ENCODE measurements around the gene PDCD4.

PDCD4 gene

DNA sequence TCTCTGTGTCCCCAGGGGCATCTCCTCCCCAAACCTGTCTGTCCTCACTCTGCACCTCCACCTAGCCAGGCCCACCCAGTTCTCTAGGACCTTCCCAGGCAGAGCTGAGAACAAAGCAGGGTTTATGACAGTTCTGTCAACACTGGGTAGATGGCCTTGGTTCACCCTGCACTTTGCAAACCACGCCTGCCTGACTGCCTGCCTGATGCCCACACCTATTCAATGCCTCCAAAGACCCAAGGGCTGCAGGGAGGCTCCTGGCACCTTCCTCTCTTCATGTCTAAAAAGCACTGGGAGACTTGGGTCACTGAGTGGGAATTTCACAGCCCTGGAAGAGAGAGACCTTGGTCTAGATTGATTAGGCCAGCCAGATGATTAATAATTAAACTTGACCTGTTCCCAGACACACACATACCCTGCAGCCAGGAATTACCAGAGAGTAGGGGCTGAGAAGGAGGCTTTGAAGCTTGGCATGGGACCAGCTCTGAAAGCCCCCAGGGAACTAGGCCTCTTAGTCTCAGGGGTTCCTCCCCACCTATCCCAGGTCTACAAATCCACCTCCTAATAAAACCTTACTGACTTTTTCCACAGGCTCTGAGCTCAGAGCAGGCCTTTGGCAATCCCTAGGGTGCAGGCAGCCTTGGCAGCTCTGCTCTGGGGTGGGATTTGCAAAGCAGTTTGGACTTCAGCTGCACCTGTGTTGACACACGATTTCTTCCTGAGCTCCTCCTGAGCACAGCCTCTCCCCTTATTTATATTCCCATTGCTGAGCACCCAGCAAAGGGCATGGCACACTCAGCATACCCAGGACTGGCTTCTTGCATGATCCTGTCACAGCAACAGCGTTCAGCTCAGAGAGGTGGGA is 25.7 kb upstream of the PDCD4 start:
- DNase-seq (ENCODE audit: low read depth) = no peak
- no peak overlapping the region for H3K4me3 ChIP-seq (ENCODE audit: control insufficient read depth, low read depth, low read length)
- TF ChIP-seq, protein P1, sequence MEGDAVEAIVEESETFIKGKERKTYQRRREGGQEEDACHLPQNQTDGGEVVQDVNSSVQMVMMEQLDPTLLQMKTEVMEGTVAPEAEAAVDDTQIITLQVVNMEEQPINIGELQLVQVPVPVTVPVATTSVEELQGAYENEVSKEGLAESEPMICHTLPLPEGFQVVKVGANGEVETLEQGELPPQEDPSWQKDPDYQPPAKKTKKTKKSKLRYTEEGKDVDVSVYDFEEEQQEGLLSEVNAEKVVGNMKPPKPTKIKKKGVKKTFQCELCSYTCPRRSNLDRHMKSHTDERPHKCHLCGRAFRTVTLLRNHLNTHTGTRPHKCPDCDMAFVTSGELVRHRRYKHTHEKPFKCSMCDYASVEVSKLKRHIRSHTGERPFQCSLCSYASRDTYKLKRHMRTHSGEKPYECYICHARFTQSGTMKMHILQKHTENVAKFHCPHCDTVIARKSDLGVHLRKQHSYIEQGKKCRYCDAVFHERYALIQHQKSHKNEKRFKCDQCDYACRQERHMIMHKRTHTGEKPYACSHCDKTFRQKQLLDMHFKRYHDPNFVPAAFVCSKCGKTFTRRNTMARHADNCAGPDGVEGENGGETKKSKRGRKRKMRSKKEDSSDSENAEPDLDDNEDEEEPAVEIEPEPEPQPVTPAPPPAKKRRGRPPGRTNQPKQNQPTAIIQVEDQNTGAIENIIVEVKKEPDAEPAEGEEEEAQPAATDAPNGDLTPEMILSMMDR (IDR thresholded peaks at IDR 0.05; ENCODE audit: control insufficient read depth, insufficient read depth, low read depth, low read length, missing control alignments) = no peak

DNA sequence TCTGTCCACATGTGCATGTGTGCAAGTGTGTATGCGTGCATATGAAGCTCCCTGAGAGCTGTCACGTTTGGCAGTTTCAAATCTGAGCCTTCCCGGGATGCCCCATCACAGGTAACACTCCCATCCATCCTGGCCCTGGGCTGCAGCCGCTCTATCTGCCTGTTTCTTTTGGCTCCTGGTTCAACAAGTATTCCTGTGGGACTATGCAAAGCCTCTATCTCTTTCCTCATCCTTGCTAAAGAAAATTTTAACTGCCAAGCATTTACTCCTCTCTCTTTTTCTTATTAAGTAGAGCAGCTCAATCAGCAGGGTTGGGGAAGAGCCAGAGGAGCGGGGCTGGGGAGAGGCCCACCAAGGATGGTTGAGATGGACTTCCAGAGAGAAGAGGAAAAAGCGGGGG is 24.4 kb upstream of the PDCD4 start:
- TF ChIP-seq, protein P1 (IDR thresholded peaks at IDR 0.05; ENCODE audit: control insufficient read depth, insufficient read depth, low read depth, low read length, missing control alignments) = no peak
- DNase-seq (ENCODE audit: low read depth) = no peak
- no peak overlapping the region for H3K4me3 ChIP-seq (ENCODE audit: control insufficient read depth, low read depth, low read length)

DNA sequence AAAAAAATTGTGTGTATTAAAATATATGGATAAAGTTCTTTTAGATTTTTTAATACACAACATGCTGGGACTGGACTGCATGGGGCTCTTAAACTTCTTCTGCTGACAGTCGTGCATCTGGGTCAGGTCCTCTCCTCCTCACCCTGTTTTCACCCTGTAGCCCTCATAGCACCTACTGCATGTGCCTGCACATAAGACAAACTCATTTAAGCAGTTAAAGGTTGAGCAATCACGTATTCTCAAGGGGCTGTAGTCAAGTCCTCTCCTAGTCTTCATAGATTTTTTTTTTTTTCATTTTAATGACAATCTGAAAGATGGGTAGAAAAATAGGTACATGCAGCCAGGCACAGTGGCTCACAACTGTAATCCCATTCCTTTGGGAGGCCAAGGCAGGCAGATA is 23.6 kb upstream of the PDCD4 start:
- H3K4me3 ChIP-seq (ENCODE audit: control insufficient read depth, low read depth, low read length) = no peak overlapping the region
- no peak for DNase-seq (ENCODE audit: low read depth)
- TF ChIP-seq, protein P1 (IDR thresholded peaks at IDR 0.05; ENCODE audit: control insufficient read depth, insufficient read depth, low read depth, low read length, missing control alignments) = no peak

DNA sequence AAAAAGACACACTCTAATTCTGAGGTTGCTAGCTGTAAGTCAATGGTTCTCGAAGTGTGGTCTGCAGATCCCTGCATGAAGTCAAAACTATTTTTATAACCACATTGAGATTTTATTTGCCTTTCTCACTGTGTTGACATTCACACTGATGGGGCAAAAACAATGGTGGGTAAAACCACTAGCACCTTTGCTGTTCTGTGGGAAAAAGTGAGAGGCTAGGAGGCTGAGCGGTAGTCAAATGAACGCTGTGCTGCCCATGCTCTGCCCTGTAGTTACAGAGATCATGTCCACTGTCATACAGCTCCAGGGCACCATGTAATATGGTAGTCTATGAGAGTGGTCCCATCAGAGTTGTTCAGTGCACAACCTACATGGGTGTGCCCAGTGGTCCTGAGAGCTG is 21.6 kb upstream of the PDCD4 start:
- no peak overlapping the region for H3K4me3 ChIP-seq (ENCODE audit: control insufficient read depth, low read depth, low read length)
- TF ChIP-seq, protein P1 (IDR thresholded peaks at IDR 0.05; ENCODE audit: control insufficient read depth, insufficient read depth, low read depth, low read length, missing control alignments) = no peak
- DNase-seq (ENCODE audit: low read depth) = no peak

DNA sequence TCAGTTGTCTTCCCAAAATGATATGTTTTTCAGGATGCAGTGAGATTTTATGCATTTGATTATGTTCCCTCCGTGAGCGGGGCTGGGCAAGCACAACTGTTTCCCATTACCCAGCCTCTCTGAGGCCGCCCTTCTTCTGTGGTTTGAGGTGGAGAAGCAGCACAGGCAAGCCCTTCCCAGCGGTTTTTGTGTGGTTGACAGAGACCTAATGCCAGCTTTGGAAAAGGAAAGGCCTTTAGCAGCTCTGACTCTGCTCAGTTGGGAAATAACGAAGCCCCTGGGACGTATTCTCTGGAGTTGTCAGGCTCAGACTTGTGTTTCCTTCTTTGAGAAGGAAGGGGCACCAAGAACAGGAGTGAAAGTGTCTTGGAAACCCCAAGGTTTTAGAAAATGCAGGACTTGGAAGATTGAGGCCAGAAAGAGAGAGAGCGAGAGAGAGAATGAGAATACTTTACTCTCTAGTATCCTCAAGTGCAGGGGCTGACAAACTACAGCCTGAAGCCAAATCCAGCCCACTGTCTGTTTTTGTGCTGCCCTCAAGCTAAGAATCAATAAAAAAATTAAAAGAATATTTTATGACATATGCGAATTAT is 20.6 kb upstream of the PDCD4 start:
- no peak for DNase-seq (ENCODE audit: low read depth)

DNA sequence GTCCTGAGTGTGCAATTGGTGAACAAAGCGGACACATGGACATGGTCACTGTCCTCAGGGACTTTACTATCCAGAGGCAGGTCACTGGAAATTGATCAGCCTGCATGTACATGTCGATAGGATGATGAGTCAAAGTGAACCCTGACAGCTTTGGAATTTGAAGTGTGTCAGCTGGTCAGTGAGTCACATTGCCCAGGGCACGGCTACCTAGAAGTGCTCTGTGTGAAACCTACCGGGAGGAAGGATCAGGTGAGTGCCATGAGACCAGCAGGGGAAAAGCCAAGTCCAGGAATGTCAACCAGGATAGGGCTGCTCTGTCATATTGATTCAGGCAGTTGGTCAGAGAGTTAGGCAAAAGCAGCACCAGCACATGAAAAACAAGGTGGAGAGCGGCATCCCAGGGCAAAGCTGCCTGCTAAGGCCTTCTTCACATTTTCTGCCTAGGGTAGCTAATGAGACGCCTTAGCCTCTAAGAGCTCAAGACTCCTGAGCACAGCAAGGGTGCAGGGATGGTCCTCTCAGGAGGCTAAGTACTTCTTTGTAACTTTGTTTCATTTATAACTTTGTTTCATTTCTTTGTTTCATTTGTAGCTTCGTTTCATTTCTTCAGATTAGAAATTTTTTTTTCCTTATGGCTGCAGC is 19.4 kb upstream of the PDCD4 start:
- no peak for DNase-seq (ENCODE audit: low read depth)
- TF ChIP-seq, protein P1 (IDR thresholded peaks at IDR 0.05; ENCODE audit: control insufficient read depth, insufficient read depth, low read depth, low read length, missing control alignments) = no peak
- H3K4me3 ChIP-seq (ENCODE audit: control insufficient read depth, low read depth, low read length) = no peak overlapping the region

More for the DNA sequence above, 20.6 kb upstream of the PDCD4 start:
- TF ChIP-seq, protein P1 (IDR thresholded peaks at IDR 0.05; ENCODE audit: control insufficient read depth, insufficient read depth, low read depth, low read length, missing control alignments) = no peak
- H3K4me3 ChIP-seq (ENCODE audit: control insufficient read depth, low read depth, low read length) = no peak overlapping the region

All from AG09309 (cell line).